HG03378 (cell line): Measurements from ENCODE around the gene DDOST.
"Not testable (repeated sequence)": the region's sequence is repeated elsewhere in the genome, so short reads cannot be mapped to it uniquely, and the experiment has no call there.

Experiments
- ATAC-seq: cut with Tn5 transposase; IDR thresholded peaks from one replicate; pipeline ENCODE4 v1.9.1; 2021; ENCODE audit warnings: mild to moderate bottlenecking, moderate library complexity; ENCODE audit not compliant: unreplicated experiment

Gene DDOST

DNA sequence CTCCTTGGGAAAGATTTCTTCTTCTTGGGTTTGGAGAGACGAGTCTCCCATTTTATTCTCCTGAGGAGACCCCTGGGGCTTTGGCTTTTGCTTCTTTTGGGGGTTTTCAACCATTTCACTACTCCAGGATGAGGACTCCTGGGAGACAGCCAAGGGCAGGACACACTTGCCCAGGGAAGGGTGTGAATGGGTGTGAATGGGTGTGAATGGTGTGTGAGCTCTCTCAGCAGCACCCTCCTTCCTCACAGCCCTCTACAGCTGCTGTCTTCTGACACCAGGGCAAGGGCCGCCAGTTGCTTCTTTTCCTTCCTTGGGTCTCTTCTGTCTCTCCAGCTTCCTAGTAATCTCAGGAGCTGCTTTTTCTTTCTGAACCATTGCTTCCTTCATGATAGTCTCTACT is 32.5 kb upstream of the DDOST start:
- ATAC-seq = no peak

DNA sequence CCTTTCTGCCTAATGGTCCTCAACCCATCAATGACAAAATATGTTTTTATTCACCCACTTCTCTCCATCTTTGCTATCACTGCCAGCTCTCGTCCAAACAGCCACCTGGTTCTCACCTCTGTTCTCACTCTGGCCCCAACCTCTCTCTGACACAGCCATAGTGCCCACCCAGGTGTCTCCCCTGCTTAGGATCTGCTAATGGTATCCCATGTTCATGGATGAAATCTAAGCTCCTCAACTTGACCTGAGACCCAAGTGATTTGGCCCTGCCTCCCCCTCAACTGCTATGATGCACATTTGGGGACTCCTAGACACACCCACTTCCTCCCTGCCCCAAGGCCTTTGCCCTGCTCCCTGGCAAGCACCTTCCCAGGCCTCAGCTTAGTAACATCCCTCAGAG is 30.7 kb upstream of the DDOST start:
- no peak for ATAC-seq

DNA sequence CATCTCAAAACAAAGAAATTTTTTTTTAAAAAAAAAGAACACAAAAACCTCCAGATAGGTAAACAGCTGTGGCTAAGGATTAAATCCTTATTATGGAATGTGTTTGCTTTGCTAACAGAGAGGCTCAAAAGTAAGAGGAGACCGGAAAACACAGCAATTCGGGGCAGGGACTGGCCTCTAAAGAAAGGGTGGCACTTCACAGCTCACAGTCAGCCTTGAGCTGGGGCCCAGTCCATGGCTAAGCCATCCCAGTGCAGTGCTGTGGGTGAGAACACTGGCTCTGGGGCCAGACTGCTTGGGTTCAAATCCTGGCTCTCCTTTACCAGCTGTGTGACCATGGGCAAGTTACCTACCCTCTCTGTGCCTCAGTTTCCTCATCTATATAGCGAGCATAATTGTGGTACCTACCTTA is 28.5 kb upstream of the DDOST start:
- ATAC-seq = no peak

DNA sequence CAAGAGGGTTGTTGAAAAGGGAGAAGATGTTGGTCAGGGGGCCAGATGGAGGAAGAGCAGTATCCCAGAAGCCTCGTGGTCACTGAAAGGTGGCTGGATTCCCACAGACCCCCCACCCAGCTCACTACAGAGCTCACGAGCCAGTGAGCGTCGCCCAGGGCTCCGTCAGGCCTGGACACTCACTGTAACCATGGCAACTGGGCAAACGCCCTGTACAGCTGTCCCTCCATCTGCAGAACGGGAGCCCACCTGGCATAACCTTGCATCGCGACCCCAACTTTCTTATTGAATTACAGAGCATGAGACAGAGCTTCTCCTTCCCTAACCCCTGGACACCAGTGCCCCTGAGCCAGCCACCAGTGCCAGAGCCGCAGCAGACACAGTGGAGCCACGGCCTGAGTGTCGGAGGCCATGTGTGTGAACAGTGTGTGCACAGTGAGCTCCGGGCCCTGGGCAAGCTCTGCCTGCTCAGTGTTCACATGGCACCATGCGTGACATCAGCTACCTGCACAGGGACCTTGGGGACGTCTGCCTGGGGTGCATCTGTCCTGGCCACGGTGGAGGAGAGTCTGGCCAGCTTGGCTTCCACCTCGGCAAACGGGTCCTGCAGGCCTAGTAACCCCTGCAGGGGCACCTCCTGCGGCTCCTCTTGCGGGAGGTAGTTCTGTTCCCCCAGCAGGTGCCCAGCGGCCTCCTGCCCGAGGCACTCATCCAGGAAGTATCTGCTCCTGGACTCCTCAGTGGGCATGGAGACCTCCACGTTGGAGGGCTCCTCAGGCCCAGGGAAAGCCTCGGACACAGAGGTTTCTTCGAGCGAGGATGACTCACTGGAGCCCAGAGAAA is 25.9 kb upstream of the DDOST start:
- no peak for ATAC-seq

DNA sequence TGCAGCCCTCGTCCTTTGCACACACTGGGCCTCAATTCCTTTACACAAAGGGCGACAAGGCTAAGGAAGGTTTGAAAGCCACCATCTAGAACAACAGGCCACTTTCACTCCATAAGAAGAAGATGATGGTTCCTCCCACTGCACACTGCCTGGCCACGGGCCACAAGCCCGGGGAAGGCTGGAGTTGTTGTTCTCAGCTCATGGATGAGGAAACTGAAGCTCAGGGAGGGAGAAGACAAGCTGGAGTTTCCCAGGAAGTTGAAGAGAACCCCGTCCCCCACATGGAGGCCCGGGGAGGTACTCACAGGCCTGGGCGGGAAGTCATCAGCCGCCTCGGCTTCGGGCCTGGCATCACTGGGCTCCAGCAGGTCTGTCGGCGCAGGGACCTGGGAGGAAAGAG is 24.6 kb upstream of the DDOST start:
- ATAC-seq = no peak

DNA sequence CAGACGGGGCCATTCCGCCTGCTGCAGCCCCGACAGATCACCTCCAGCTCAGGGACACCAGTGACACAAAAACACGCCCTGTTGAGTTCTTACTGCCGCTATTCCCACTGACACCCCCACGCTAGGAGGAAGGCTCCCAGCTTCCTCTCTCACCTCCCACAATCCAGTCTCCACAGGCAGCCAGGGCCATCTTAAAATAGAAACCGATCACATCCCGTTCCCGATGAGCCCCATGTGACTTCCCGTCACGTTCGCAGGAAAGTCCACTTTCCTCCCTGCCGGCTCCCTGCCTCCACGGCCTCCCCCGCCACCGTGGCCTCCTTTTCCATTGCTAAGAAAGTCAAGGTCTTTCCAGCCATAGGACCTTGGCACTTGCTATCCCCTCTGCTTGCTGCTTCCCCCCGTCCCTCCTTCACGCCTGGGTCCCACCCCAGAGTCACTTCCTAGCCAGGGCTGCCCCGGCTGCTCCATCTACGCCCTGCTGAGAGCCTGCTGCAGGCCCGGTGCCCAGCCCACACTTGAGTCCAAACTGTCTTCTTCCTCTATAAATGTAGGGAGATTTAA is 24.0 kb upstream of the DDOST start:
- ATAC-seq = no peak

DNA sequence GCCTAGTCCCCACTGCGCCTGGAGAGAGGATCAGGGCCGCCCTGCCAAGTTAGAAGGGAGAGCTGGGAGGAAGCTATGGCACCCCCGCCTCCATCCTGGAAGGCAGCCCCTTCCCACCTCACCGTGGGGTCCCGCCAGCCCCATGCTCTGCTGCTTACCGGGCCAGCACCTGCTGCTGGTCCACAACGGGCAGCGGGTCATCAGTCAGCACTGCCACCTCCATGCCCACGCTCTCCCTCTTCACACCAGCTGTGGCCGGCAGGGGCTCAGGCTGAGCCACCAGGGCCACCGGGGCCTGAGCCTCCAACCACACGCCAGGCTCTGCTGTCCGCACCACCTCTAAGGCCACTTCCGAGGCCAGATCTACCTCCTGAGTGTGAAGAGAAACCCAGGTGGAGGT is 23.5 kb upstream of the DDOST start:
- ATAC-seq = no peak

DNA sequence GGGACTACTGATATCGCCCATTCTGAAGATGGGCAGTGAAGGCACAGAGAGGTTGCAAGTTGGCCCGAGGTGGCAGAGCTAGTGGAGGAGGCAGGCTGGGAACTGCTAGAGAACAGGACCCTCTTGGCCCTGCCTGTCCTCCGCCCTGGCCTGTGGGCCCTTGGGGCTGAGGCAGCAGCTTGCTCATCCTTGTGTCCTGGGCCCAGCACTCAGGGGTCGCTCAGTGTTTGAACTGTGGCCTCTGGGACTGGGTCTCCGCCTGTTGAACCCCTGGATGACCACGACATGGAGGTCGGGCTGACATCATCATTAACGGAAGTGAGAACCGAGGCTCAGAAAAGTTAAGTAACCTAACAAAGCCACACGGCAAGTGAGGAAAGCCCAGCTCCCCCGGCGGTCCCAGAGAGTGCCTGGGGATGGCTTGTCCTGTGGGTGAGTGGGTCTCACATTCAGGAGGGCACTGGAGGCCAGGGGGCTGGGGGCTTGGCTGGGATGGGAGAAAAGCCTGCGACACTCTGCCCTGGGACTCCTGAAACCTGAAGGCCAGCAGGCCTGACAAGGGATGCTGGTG is 23.0 kb upstream of the DDOST start:
- no peak for ATAC-seq

DNA sequence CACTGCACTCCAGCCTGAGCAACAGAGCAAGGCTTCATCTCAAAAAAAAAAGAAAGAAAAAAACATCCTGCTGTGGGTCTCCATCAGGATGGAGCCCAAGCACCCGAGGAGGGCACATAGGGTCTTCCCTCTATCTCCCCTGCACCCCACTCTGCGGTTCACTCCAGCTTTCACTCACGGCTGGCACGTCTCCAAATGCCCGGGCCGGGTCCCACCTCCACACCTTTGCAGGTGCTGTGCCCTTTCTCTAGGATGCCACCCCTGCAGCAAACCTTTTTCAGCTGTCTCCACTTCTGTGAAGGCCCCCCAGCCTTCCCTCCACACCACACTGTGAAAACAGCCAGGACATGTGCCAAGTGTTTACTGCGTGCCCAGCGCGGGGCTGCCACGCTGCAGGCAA is 22.4 kb upstream of the DDOST start:
- ATAC-seq = no peak

DNA sequence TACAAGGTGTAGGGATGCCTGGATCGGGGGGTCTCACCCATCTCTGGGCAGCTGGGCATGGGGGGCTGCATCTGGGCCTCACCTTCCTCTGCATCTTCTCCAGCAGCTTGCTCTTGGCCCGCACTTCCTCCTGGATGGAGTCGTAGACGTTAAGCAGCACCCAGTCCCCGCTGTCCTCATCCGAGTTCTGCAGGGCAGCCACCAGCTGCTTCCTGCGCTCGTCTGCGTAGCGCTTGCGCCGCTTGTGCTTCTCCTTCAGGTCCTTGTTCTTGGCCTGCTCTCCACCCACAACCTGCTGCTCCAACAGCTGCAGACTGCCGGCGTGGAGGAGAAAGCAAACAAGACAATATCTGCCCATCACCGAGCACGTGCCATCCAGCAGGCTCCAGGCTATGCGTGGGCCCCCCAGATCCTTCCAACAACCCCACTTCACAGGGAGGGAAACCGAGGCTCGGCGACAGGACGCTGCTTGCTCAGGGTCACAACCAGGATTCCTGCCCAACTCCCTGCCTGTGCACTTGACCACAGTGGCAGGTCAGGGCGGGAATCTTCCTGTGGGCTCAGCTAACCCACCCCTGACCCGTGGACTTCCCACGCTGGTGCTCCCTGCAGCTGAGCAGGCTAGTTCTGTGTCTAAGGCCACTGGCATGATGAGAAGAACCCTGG is 21.5 kb upstream of the DDOST start:
- no peak for ATAC-seq

DNA sequence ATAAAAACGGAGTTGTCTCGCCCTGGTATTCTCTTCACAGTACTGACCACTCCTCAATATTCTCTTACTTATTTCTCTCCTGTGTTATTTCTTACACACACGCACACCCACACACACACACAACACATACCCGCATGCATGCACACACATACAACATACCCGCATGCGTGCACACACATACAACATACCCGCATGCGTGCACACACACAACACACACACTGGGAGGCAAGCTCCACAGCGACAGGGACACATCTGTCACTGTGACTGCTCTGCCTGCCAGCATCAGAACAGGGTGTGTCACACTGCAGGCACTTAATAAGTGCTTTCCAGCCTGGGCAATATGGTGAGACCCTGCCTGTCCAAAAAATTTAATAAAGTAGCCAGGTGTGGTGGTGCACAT is 20.8 kb upstream of the DDOST start:
- ATAC-seq = no peak

DNA sequence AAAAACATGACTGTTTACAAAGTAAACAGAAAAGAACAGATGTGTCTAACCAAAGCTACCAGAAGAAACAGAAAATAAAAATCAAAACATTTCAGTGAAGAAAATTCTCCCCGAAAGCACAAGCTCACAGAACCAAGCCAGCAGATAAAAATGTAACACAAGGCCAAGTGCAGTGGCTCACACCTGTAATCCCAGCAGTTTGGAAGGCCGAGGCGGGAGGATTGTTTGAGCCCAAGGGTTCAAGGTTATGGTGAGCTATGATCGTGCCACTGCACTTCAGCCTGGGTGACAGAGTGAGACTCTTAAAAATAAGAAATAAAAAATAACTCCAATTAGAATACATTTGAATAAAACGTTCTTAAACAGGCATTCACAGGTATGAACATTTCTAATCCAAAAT is 19.1 kb upstream of the DDOST start:
- ATAC-seq = no peak

DNA sequence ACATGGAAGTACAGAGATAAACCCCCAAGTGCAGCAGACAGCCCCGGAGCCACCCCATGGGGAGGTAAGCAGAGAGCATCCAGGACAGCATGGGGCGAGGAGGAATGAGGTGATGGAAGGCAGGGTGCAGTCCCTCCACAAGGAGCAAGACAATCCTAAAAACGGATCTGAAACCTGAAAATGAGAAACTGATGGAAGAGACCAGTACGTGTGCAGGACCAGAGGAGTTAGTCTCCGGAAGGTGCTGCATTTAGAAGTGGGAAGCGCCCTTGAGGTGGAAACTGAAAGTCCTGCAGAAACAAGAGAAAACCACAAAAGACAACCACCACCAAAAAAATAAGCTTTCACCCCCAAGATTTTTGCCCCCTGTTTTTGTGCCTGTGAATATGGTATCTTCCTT is 17.4 kb upstream of the DDOST start:
- ATAC-seq = no peak

DNA sequence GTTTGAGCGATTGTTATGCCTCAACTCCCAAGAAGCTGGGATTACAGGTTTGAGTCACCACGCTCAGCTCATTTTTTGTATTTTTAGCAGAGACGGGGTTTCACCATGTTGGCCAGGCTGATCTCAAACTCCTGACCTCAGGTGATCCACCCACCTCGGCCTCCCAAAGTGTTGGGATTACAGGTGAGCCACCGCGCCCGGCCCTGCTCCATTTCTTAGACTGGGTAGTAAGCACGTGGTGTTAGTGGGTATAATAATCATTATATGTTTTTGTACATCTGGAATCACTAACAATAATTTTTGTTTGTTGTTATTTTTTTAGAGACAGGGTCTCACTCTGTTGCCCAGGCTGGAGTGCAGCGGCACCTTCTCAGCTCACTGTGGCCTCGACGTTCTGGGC is 12.5 kb upstream of the DDOST start:
- not testable (repeated sequence) for ATAC-seq

DNA sequence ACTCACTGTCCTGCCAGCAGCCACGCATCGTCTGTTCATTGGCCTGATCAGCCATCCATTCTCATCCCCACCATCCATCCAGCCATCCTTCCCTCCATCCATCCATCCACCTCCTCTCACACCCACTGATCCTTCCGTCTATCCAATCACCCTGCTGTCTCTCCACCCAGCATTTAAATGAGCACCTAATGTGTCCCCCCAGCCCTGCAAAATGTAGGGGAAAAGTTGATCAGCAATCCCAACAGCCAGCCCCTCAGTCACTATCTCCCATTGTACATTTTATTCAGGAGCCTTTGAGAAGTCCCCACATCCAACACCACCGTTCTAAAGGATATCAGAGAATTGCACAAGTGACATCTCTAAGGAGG is 11.1 kb upstream of the DDOST start:
- no peak for ATAC-seq

DNA sequence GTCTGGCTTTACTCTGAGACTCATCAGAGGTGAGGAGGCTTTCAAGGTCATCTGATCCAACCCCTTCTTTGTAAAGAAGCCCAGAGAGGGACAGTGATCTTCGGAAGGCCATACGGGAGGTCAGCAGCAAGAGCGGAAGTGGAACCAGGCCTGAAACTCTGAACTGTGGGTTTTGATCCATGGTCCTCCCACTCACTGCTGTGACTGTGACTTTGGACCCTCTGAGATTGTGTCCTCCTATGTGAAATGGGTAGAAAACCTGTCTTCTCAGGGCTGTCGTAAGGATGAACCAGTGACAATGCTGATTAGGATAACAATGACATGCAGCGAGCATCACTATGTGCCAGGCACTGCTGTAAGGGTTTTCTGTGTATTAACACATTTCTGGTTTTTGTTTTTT is 9.8 kb upstream of the DDOST start:
- ATAC-seq = no peak

DNA sequence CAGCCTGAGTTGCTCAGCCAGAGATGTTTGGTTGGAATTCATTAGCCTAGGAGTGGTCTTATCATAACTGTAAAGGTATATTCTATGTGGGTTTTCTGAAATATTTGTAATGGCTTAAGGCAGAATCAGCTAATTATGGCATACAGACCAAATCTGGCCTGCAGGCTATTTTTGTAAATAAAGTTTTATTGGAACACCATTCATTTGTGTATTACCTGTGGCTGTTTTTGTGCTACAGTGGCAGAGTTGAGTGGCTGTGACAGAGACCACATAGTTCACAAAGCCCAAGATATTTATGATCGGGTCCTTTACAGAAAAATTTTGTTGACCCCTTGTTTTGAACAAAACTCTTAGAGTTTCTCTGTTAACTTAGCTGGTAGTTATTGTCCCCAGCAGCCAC is 7.4 kb upstream of the DDOST start:
- ATAC-seq = no peak

DNA sequence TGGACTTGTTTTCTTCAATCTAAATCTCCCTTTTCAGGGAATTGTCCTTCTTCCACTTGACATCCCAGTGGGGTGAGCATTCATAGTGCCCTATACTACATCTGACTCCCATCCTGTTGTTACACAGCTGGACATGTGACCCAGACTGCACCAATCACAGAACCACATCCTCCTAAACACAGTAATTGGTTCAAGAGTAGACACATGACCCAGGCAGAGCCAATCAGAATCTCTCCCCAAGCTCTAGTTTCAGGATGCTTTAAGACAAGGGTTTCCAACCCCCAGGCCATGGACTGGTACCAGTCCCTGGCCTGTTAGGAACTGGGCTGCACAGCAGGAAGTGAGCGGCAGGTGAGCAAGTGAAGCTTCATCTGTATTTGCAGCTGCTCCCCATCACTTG is 5.6 kb upstream of the DDOST start:
- ATAC-seq = no peak

DNA sequence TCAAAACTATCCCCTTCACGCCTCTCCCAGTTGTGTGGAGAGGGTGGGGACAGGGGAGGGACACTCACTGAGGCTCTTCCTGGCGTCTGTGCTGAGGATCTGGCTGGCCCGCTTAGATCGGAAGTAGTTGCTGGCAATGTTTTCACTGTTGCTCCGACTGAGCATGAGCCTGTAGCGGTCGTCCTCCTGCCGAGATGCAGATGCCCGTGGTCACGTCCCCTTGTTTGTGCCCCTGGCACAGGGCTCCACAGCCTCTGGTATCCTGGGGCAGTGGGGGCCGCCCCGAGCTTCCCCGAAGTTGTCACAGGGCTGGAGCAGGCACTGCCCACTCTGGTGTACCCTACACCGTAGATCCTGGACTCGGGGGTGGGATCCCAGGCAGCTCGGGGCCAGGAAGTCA is 5.0 kb upstream of the DDOST start:
- no peak for ATAC-seq

DNA sequence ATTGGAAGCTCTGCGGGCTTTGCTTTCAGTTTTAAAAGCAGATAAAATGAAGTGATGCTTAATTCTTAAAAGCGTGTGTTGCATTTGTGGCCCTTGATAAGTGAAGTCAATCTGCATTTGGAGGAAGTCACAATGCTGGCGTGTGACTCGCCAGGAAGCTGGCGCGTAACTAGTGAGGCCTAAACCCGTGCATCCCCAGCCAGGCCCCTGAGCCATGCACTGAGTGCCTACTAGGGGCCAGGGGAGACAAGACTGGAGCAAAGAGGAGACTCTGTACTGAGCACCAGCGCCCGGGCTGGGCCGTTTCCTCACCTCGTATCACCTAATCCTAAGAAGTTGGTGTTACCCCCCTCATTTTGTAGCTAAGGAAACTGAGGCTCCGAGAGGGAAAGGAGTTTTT is 4.6 kb upstream of the DDOST start:
- no peak for ATAC-seq

DNA sequence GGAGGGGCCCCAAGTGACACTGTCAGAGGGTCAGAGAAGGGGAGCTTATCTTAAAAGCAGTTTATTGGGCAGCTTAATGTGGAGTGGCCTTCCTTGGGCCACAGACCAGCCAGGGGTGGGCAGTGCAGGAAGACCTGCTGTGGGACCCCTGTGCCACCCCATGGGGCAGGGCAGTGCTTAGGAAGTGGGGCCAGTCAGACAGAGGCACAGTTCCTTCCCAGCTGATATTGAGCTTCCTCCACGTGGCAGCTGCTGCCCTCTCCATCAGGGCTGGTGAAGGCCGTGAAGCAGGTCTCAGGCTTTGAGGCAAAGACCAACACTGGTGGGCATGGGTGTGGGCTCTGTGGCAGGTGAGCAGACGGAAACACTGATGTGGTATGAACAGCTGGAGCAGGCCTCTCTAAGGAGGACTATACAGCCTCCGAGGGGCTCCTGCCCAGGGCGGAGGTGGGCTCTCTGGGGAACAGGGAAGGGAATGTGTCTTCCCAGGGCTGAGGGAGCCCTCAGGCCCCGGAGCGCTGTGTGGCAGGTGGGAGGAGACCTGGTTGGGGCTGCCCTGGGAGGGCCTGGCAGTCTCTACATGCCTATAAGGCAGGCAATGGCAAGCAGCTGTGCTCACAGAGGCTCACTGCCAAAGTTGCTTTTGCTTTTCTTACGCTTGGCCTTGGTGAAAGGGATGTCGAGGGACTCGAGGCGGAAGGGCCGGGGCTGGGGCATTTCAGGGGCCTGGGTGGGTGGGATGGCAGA is 3.0 kb upstream of the DDOST start:
- no peak for ATAC-seq
